SJCRH30 (cell line): ENCODE data around the gene NR1D1. TPM values are rescaled to one million over a fixed set of nuclear protein-coding genes. Genes with fewer than 3 reads are reported as not detected.

Experiments used
- DNase-seq, 2 experiments: peaks; one replicate each; pipeline ENCODE4 v3.0.0-alpha.2; 2015 to 2020
- H3K27ac ChIP-seq: fragments of 250-450 bp; sonication (Bioruptor Pico); 2 replicates; pipeline ENCODE4 v1.5.1; 2020; ENCODE audit warnings: mild to moderate bottlenecking, moderate library complexity
- H3K27me3 ChIP-seq: fragments of 250-450 bp; sonication (Bioruptor Pico); 2 replicates; pipeline ENCODE4 v1.5.1; 2020; ENCODE audit warnings: mild to moderate bottlenecking, moderate library complexity
- H3K36me3 ChIP-seq: fragments of 250-450 bp; sonication (Bioruptor Pico); 2 replicates; pipeline ENCODE4 v1.5.1; 2020; ENCODE audit warnings: mild to moderate bottlenecking, moderate library complexity
- H3K4me1 ChIP-seq: fragments of 250-450 bp; sonication (Bioruptor Pico); 2 replicates; pipeline ENCODE4 v1.5.1; 2020; ENCODE audit warnings: mild to moderate bottlenecking, moderate library complexity
- H3K4me3 ChIP-seq: fragments of 250-450 bp; sonication (Bioruptor Pico); 2 replicates; pipeline ENCODE4 v1.5.1; 2020; ENCODE audit warnings: mild to moderate bottlenecking, moderate library complexity
- H3K9me3 ChIP-seq: fragments of 250-450 bp; sonication (Bioruptor Pico); replicated peaks from 2 replicates; pipeline ENCODE4 v1.5.1; 2020; ENCODE audit warnings: mild to moderate bottlenecking, moderate library complexity
- total RNA-seq: library from RNA; depleted of rRNA; stranded (reverse); fragments of >200 nt; shearing (Covaris generic); gene quantifications from 2 replicates; pipeline ENCODE4 v1.2.3, GENCODE V29; 2014

The NR1D1 gene
- total RNA-seq, 1 experiment from 2014 or later: 1.0 TPM

GRCh38 chr17:40068917-40069750, 31.3 kb downstream of the NR1D1 start:
- Histone ChIP-seq H3K4me1 (peaks cover 59% of the 10 kb centered on the region), H3K4me3 (peak overlapping the region; percentile 48), H3K27me3 (no peaks in the 10 kb centered on the region), H3K36me3 (no peaks in the 10 kb centered on the region), H3K27ac (0 out of 2 replicates have a peak overlapping the region, but pooled peaks have one; percentile 5), H3K9me3 (no peaks in the 10 kb centered on the region)
- DNase-seq: peak; percentile 79

GRCh38 chr17:40068584-40068916, 31.8 kb downstream of the NR1D1 start:
- H3K27ac ChIP-seq: 0 out of 2 replicates have a peak overlapping the region, but pooled peaks have one; percentile 5
- no peaks in the 10 kb centered on the region for H3K9me3 ChIP-seq
- H3K4me3 ChIP-seq: peak overlapping the region; percentile 48
- no peak for DNase-seq
- H3K4me1 ChIP-seq: peaks cover 62% of the 10 kb centered on the region
- no peaks in the 10 kb centered on the region for H3K36me3 ChIP-seq
- H3K27me3 ChIP-seq: no peaks in the 10 kb centered on the region

GRCh38 chr17:40068129-40068581, 32.2 kb downstream of the NR1D1 start:
- DNase-seq: no peak
- Histone ChIP-seq H3K4me3 (no peak overlapping the region), H3K27me3 (no peaks in the 10 kb centered on the region), H3K36me3 (no peaks in the 10 kb centered on the region), H3K9me3 (no peaks in the 10 kb centered on the region), H3K27ac (no peak overlapping the region), H3K4me1 (peaks cover 62% of the 10 kb centered on the region)

- DNase-seq: no peak
- no peak overlapping the region for H3K4me3 ChIP-seq
- H3K9me3 ChIP-seq: no peaks in the 10 kb centered on the region
- H3K27me3 ChIP-seq: no peaks in the 10 kb centered on the region
- peaks cover 62% of the 10 kb centered on the region for H3K4me1 ChIP-seq
- no peak overlapping the region for H3K27ac ChIP-seq
- no peaks in the 10 kb centered on the region for H3K36me3 ChIP-seq
Measured at GRCh38 chr17:40067710-40068109, 32.7 kb downstream of the NR1D1 start.

- H3K4me3 ChIP-seq: no peak overlapping the region
- H3K9me3 ChIP-seq: no peaks in the 10 kb centered on the region
- no peak overlapping the region for H3K27ac ChIP-seq
- peaks cover 58% of the 10 kb centered on the region for H3K4me1 ChIP-seq
- H3K27me3 ChIP-seq: no peaks in the 10 kb centered on the region; the same call in 1 of the 2 replicates
- peak; percentile 30 to 43 for DNase-seq
- no peaks in the 10 kb centered on the region for H3K36me3 ChIP-seq
Measured at GRCh38 chr17:40065769-40066510, 34.4 kb downstream of the NR1D1 start.

GRCh38 chr17:40064971-40065768, 35.2 kb downstream of the NR1D1 start:
- Histone ChIP-seq H3K36me3 (no peaks in the 10 kb centered on the region), H3K27me3 (no peaks in the 10 kb centered on the region; the same call in 1 of the 2 replicates), H3K27ac (no peak overlapping the region), H3K4me1 (peaks cover 53% of the 10 kb centered on the region), H3K9me3 (no peaks in the 10 kb centered on the region), H3K4me3 (no peak overlapping the region)
- DNase-seq: peak; percentile 59 to 64

- no peaks in the 10 kb centered on the region for H3K9me3 ChIP-seq
- no peaks in the 10 kb centered on the region for H3K36me3 ChIP-seq
- H3K4me1 ChIP-seq: peaks cover 41% of the 10 kb centered on the region
- H3K27ac ChIP-seq: no peak overlapping the region
- peak overlapping the region; percentile 96 for H3K4me3 ChIP-seq
- H3K27me3 ChIP-seq: no peaks in the 10 kb centered on the region; the same call in 1 of the 2 replicates
- DNase-seq: no peak
Measured at GRCh38 chr17:40063901-40064531, 36.4 kb downstream of the NR1D1 start.

GRCh38 chr17:40063187-40063771, 37.1 kb downstream of the NR1D1 start:
- no peak overlapping the region; the same call in 1 of the 2 replicates for H3K27ac ChIP-seq
- H3K9me3 ChIP-seq: no peaks in the 10 kb centered on the region
- H3K36me3 ChIP-seq: no peaks in the 10 kb centered on the region
- peaks cover 39% of the 10 kb centered on the region for H3K4me1 ChIP-seq
- no peaks in the 10 kb centered on the region; the same call in 1 of the 2 replicates for H3K27me3 ChIP-seq
- DNase-seq: peak; percentile 41 to 47
- H3K4me3 ChIP-seq: peak overlapping the region; percentile 96

- no peaks in the 10 kb centered on the region for H3K9me3 ChIP-seq
- peaks cover 36% of the 10 kb centered on the region for H3K4me1 ChIP-seq
- H3K4me3 ChIP-seq: peak within 1 kb of the TSS; percentile 96
- H3K27ac ChIP-seq: no peak within 1 kb of the TSS; the same call in 1 of the 2 replicates
- H3K36me3 ChIP-seq: no peaks in the 10 kb centered on the region
- H3K27me3 ChIP-seq: no peaks in the 10 kb centered on the region; the same call in 1 of the 2 replicates
- peak; percentile 45 to 61 for DNase-seq
Measured at GRCh38 chr17:40062329-40063186, 37.8 kb downstream of the NR1D1 start, which contains the start of gene THRA. THRA (plus strand) TSS chr17:40062965; CDS start chr17:40074489, 11,524 bp downstream.

- H3K27ac ChIP-seq: no peak overlapping the region
- no peak overlapping the region for H3K4me3 ChIP-seq
- peaks cover 36% of the 10 kb centered on the region for H3K4me1 ChIP-seq
- no peaks in the 10 kb centered on the region for H3K36me3 ChIP-seq
- H3K9me3 ChIP-seq: no peaks in the 10 kb centered on the region
- no peaks in the 10 kb centered on the region; the same call in 1 of the 2 replicates for H3K27me3 ChIP-seq
- DNase-seq: no peak
Measured at GRCh38 chr17:40061609-40062038, 38.8 kb downstream of the NR1D1 start.

GRCh38 chr17:40060887-40061608, 39.3 kb downstream of the NR1D1 start:
- no peaks in the 10 kb centered on the region for H3K36me3 ChIP-seq
- DNase-seq: peak; percentile 36 to 50
- H3K27ac ChIP-seq: no peak overlapping the region
- H3K9me3 ChIP-seq: no peaks in the 10 kb centered on the region
- peaks cover 5% of the 10 kb centered on the region; the same call in 1 of the 2 replicates for H3K27me3 ChIP-seq
- peaks cover 35% of the 10 kb centered on the region for H3K4me1 ChIP-seq
- no peak overlapping the region for H3K4me3 ChIP-seq

- Histone ChIP-seq H3K27me3 (peaks cover 9% of the 10 kb centered on the region; the same call in 1 of the 2 replicates), H3K4me3 (no peak overlapping the region), H3K36me3 (no peaks in the 10 kb centered on the region), H3K9me3 (no peaks in the 10 kb centered on the region), H3K27ac (no peak overlapping the region), H3K4me1 (peaks cover 24% of the 10 kb centered on the region)
- DNase-seq: no peak
Measured at GRCh38 chr17:40059729-40060475, 40.5 kb downstream of the NR1D1 start.
